NCI-H1694 (cell line): ENCODE measurements around the gene MAFF.
"Not testable (repeated sequence)": the region's sequence is repeated elsewhere in the genome, so short reads cannot be mapped to it uniquely, and the experiment has no call there.

Source experiments
- DNase-seq: peaks from one replicate; lab custom pipeline; 2025; lab: John Stamatoyannopoulos, UW

The MAFF gene

GRCh38 chr22:38223289-38223960, 21.6 kb downstream of the MAFF start:
- DNase-seq = no peak

- DNase-seq = no peak
Observed at GRCh38 chr22:38226853-38227649, 25.3 kb downstream of the MAFF start.

- no peak for DNase-seq
Observed at GRCh38 chr22:38228326-38228872, 26.6 kb downstream of the MAFF start.

- peak; percentile 13 for DNase-seq
Observed at GRCh38 chr22:38228873-38229740, 27.3 kb downstream of the MAFF start.

- DNase-seq = peak; percentile 73
Observed at GRCh38 chr22:38230108-38230825, 28.5 kb downstream of the MAFF start.

GRCh38 chr22:38230916-38231315, 29.1 kb downstream of the MAFF start:
- DNase-seq = no peak

GRCh38 chr22:38232196-38232595, 30.4 kb downstream of the MAFF start:
- no peak for DNase-seq

GRCh38 chr22:38233427-38233826, 31.6 kb downstream of the MAFF start:
- no peak for DNase-seq

- not testable (repeated sequence) for DNase-seq
Observed at GRCh38 chr22:38233856-38234255, 32.1 kb downstream of the MAFF start.

GRCh38 chr22:38235240-38235850, 33.6 kb downstream of the MAFF start:
- no peak for DNase-seq

GRCh38 chr22:38236786-38237185, 35.0 kb downstream of the MAFF start:
- DNase-seq = no peak

GRCh38 chr22:38238519-38239071, 36.8 kb downstream of the MAFF start:
- no peak for DNase-seq

- peak; percentile 22 for DNase-seq
Observed at GRCh38 chr22:38239101-38239761, 37.4 kb downstream of the MAFF start.

- no peak for DNase-seq
Observed at GRCh38 chr22:38240734-38241252, 39.0 kb downstream of the MAFF start.

GRCh38 chr22:38243007-38243765, 41.4 kb downstream of the MAFF start:
- DNase-seq = peak; percentile 90

- DNase-seq = no peak
Observed at GRCh38 chr22:38244106-38244505, 42.3 kb downstream of the MAFF start.

GRCh38 chr22:38246046-38246658, 44.4 kb downstream of the MAFF start:
- no peak for DNase-seq

- no peak for DNase-seq
Observed at GRCh38 chr22:38246692-38247091, 44.9 kb downstream of the MAFF start.

- no peak for DNase-seq
Observed at GRCh38 chr22:38247713-38248112, 45.9 kb downstream of the MAFF start.
